Breast epithelium (tissue), 3 donors: ENCODE measurements around the gene CCDC71L.

ENCODE experiments used
- POLR2A ChIP-seq: fragments of 450-650 bp; IDR thresholded peaks from one replicate; pipeline ENCODE4 v1.6.1; 2016; ENCODE audit warnings: antibody characterized with exemption, mild to moderate bottlenecking, moderate library complexity
- POLR2AphosphoS5 ChIP-seq, 3 donors: sonication (generic); formaldehyde crosslinking; IDR thresholded peaks; one replicate each; pipeline ENCODE4 v1.6.1; 2017; ENCODE audit warnings: antibody characterized with exemption in 3 of 3
- TF ChIP-seq, protein P1 (sequence below), 3 donors: fragments of 450-650 bp; IDR thresholded peaks; one replicate each; pipeline ENCODE4 v1.5.1; 2016 to 2017; ENCODE audit warnings: antibody characterized with exemption in 3 of 3, mild to moderate bottlenecking in 3 of 3, moderate library complexity in 3 of 3

DNA sequence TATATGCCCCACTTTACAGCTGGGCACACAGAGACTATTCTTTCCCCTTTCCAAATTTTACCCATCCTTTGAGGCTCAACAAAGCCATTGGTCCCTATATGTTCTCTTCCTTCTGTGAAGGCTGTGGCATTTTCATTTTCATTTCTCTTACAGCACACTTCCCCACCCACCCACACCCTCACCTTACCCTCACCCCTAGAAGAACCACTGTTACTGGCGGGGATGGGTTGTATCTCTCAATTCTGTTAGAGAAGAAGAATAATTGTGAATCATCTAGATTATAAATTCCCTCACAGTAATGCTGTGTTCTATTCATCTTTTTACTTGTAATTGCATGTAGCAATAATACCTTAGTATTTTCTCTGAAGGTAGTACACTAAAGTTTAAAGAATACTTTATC is 10.2 kb upstream of the CCDC71L start:
- TF ChIP-seq, protein P1, sequence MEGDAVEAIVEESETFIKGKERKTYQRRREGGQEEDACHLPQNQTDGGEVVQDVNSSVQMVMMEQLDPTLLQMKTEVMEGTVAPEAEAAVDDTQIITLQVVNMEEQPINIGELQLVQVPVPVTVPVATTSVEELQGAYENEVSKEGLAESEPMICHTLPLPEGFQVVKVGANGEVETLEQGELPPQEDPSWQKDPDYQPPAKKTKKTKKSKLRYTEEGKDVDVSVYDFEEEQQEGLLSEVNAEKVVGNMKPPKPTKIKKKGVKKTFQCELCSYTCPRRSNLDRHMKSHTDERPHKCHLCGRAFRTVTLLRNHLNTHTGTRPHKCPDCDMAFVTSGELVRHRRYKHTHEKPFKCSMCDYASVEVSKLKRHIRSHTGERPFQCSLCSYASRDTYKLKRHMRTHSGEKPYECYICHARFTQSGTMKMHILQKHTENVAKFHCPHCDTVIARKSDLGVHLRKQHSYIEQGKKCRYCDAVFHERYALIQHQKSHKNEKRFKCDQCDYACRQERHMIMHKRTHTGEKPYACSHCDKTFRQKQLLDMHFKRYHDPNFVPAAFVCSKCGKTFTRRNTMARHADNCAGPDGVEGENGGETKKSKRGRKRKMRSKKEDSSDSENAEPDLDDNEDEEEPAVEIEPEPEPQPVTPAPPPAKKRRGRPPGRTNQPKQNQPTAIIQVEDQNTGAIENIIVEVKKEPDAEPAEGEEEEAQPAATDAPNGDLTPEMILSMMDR (IDR thresholded peaks at IDR 0.05): no peak
- TF ChIP-seq POLR2AphosphoS5 (IDR thresholded peaks at IDR 0.05): no peak
- TF ChIP-seq POLR2A: no peak
